ENCODE measurements around the gene CDCP2.

CDCP2 gene

GRCh38 chr1:54152696-54153095 is at the start of gene CDCP2:
Gene CDCP2, minus strand, starts transcription at chr1:54153000. Its CDS starts 78 bp downstream, at chr1:54152922.
- no peak for DNase-seq

- no peak for DNase-seq
These were observed 47.8 kb upstream of the CDCP2 start for GRCh38 chr1:54200519-54200997.

- DNase-seq: peak; percentile 94
These were observed 47.1 kb upstream of the CDCP2 start, which contains the start of the genes CYB5RL and MRPL37 for GRCh38 chr1:54199765-54200518. Gene CYB5RL, minus strand, starts transcription at chr1:54200030. Its CDS starts 4,414 bp downstream, at chr1:54195616. Gene MRPL37, plus strand, starts transcription at chr1:54200167. Its CDS starts 77 bp downstream, at chr1:54200244.

- DNase-seq: peak; percentile 7
These were observed 46.5 kb upstream of the CDCP2 start for GRCh38 chr1:54199151-54199764.

GRCh38 chr1:54193453-54193852 is 40.7 kb upstream of the CDCP2 start:
- no peak for DNase-seq

- no peak for DNase-seq
These were observed 38.7 kb upstream of the CDCP2 start for GRCh38 chr1:54191525-54191924.

GRCh38 chr1:54190526-54190925 is 37.7 kb upstream of the CDCP2 start:
- no peak for DNase-seq

- no peak for DNase-seq
These were observed 35.5 kb upstream of the CDCP2 start for GRCh38 chr1:54188291-54188690.

GRCh38 chr1:54186056-54186455 is 33.3 kb upstream of the CDCP2 start:
- DNase-seq: no peak

- no peak for DNase-seq
These were observed 28.0 kb upstream of the CDCP2 start for GRCh38 chr1:54180701-54181360.

GRCh38 chr1:54178296-54179070 is 25.7 kb upstream of the CDCP2 start:
- DNase-seq: no peak

- no peak for DNase-seq
These were observed 24.9 kb upstream of the CDCP2 start for GRCh38 chr1:54177726-54178125.

- no peak for DNase-seq
These were observed 24.0 kb upstream of the CDCP2 start for GRCh38 chr1:54176621-54177327.

- DNase-seq: no peak
These were observed 21.3 kb upstream of the CDCP2 start for GRCh38 chr1:54174106-54174505.

- no peak for DNase-seq
These were observed 20.9 kb upstream of the CDCP2 start for GRCh38 chr1:54173681-54174080.

- no peak for DNase-seq
These were observed 20.1 kb upstream of the CDCP2 start for GRCh38 chr1:54172614-54173599.

- no peak for DNase-seq
These were observed 18.8 kb upstream of the CDCP2 start for GRCh38 chr1:54171606-54172005.

GRCh38 chr1:54171016-54171415 is 18.2 kb upstream of the CDCP2 start:
- DNase-seq: no peak

GRCh38 chr1:54169068-54169467 is 16.3 kb upstream of the CDCP2 start:
- DNase-seq: no peak

- DNase-seq: no peak
These were observed 15.6 kb upstream of the CDCP2 start for GRCh38 chr1:54168206-54168965.
